ENCODE results near the gene DNAAF8.

GRCh38 chr16:4687946-4688673 is 46.2 kb upstream of the DNAAF8 start:
- TF ChIP-seq CEBPB (IDR thresholded peaks at IDR 0.05) (no peak), CTCF (IDR thresholded peaks at IDR 0.05) (no peak)

Measured in A549 (cell line).